LNCaP clone FGC (cell line): Measurements from ENCODE around the gene AADAC.
"Not testable (repeated sequence)": the region's sequence is repeated elsewhere in the genome, so short reads cannot be mapped to it uniquely, and the experiment has no call there.

Experiments used
- DNase-seq: peaks from one replicate; pipeline ENCODE4 v3.0.0-alpha.2; 2011; ENCODE audit warnings: low read depth
- H3K4me3 ChIP-seq: 2 replicates; pipeline ENCODE4 v1.5.1; 2011; ENCODE audit warnings: mild to moderate bottlenecking, low read depth, low read length, control low read depth
- TF ChIP-seq, protein P1 (sequence below): IDR thresholded peaks from 2 replicates; pipeline ENCODE4 v1.5.1; 2012; ENCODE audit warnings: mild to moderate bottlenecking; ENCODE audit not compliant: control insufficient read depth, insufficient read depth; ENCODE audit errors: extremely low read depth

Gene AADAC

DNA sequence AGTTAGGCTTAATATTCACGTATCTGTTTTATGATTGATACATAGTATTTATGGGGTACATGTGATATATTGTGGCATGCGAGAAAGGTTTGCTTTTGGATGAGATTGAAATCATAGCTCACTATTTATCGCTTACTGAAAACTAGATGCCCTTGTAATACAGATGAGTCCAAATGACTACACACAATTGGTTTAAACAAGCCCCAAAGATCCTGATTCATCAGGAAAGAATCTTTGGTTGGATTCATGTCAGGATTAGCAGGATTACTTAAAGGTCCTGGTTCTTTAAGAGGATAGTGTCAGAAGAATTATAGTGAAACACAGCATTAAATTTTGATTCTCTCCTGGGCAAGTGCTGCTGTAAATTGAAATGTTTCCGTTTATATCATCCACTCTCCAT is 18.6 kb upstream of the AADAC start:
- H3K4me3 ChIP-seq, result no peak overlapping the region
- TF ChIP-seq, protein P1, sequence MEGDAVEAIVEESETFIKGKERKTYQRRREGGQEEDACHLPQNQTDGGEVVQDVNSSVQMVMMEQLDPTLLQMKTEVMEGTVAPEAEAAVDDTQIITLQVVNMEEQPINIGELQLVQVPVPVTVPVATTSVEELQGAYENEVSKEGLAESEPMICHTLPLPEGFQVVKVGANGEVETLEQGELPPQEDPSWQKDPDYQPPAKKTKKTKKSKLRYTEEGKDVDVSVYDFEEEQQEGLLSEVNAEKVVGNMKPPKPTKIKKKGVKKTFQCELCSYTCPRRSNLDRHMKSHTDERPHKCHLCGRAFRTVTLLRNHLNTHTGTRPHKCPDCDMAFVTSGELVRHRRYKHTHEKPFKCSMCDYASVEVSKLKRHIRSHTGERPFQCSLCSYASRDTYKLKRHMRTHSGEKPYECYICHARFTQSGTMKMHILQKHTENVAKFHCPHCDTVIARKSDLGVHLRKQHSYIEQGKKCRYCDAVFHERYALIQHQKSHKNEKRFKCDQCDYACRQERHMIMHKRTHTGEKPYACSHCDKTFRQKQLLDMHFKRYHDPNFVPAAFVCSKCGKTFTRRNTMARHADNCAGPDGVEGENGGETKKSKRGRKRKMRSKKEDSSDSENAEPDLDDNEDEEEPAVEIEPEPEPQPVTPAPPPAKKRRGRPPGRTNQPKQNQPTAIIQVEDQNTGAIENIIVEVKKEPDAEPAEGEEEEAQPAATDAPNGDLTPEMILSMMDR, result no peak
- no peak for DNase-seq

DNA sequence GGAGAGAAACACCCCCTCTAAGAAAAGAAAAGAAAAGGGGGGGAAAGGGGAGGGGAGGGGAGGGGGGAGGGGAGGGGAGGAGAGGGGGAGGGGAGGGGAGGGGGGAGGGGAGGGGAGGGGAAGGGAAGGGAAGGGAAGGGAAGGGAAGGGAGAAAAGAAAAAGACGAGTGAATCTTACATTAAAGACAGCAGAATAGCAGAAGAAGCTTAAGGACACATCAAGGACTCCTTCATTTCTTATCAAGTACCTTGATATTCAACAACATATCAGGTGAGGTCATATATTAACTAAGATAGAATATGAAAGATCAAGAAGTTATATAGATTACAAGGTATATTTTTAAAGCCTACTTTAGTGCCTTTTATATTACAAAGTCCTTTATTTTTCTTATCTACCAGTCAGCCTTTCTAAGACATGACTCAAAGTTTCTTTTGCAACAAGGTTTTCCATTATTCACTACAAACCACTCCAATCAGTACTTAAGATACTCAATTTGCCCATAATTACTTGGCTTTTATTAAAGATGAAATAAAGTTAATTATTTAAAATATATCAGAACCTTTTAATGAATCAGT is 17.7 kb upstream of the AADAC start:
- TF ChIP-seq, protein P1, result no peak
- H3K4me3 ChIP-seq, result no peak overlapping the region
- DNase-seq, result no peak

DNA sequence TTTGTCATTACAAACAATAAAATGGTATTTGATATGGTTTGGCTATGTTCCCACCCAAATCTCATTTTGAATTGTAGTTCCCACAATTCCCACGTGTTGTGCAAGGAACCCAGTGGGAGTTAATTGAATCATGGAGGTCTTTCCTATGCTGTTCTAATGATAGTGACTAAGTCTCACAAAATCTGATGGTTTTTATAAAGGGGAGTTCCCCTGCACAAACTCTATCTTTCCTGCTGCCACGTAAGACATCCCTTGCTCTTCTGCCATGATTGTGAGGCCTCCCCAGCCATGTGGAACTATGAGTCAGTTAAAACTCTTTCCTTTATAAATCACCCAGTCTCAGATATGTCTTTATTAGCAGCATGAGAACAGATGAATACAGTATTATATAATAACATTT is 15.4 kb upstream of the AADAC start:
- TF ChIP-seq, protein P1, result no peak
- DNase-seq, result no peak
- no peak overlapping the region for H3K4me3 ChIP-seq

DNA sequence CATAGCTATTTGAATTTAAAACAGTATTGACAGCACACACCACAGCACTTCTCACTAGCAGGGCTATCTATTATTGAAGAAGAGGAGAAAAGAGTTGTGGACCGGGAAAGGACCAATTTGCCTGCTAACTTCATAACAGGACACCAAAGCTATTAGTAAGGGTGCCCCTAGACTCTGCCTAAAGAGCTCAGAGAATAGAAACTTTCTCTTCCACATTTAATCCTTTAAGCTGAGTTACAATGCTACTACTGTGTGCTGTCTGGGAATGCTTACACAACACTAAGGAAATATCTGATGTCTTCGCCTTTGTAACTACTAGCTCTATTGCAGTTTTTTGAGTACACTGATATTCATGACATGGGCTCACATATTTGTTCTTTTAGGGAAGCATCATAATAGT is 13.5 kb upstream of the AADAC start:
- no peak for DNase-seq
- TF ChIP-seq, protein P1, result no peak
- no peak overlapping the region for H3K4me3 ChIP-seq

DNA sequence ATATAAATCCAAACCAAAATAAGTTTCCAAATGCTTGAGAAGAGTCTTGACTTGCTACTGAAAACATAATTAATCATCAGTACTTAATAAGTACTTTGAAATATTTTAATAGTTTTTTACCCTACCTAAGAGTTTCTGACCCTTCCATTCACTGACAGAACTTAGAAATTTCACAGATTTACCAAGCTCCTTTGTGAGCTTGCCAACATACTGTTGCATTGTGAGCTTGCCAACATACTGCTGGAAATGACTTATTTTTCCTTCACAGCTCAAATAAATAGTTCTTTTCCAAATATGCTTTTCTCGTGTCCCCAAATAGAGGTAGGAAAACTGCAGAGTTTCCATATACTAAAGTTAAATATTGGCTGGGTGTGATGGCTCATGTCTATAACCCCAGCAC is 9.6 kb upstream of the AADAC start:
- H3K4me3 ChIP-seq, result no peak overlapping the region
- DNase-seq, result no peak
- TF ChIP-seq, protein P1, result no peak

DNA sequence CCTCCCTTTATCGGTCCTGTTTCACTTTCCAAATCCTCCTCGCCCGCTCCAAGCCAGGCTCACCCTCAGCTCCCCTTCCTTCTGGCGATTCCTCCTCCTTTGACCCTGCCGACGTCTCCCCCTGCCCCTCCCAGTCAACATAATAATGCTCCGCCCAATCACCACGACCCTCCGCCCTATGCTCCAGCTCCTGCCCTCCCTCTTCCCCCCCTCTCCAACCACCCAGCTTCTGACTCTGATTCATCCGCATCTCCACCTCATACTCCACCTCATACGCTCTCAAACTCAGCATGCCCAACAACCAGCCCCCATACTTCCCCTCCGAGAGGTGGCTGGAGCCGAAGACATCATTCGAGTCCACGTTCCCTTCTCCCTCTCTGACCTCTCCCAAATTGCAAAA is 7.1 kb upstream of the AADAC start:
- H3K4me3 ChIP-seq, result no peak overlapping the region
- TF ChIP-seq, protein P1, result no peak
- DNase-seq, result no peak

DNA sequence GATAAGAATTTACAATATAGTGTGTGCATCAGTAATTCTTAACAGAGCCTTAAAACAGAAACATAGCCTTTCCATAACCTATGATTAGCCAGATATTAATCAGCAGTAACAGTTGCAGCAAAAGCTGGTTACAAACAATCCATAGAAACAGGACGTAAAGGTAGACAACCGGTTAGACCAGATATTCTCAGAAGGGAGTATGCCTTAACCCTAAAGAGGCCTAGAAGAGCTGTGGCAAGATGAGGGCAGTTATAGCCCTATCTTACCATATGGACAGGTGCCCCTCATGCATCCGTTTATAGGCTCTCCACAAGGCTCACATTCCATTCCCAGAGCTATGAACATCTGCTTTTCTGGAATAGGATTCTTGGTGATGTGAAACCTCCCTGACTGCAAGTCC is 5.0 kb upstream of the AADAC start:
- not testable (repeated sequence) for DNase-seq, H3K4me3 ChIP-seq
